WTC11 (cell line): ENCODE data around the gene SEZ6. TPM values are rescaled to one million over a fixed set of nuclear protein-coding genes. Genes with fewer than 3 reads are reported as not detected.

Source experiments
- ATAC-seq: fragments of 200-7000 bp; cut with Tn5 transposase; 2 replicates; pipeline ENCODE4 v1.10.0; 2021; ENCODE audit warnings: mild to moderate bottlenecking, moderate library complexity
- CTCF ChIA-PET: fragments of 300-600 bp; sonication (Branson Sonifier 250); formaldehyde crosslinking; loops from one replicate; lab custom pipeline; 2021; ENCODE audit warnings: antibody characterized with exemption; lab: Charles Lee
- POLR2A ChIA-PET: fragments of 350-600 bp; sonication (Branson Sonifier 250); formaldehyde crosslinking; loops from one replicate; lab custom pipeline; 2021; ENCODE audit warnings: antibody characterized with exemption; lab: Charles Lee
- DNase-seq: peaks from one replicate; pipeline ENCODE4 v3.0.0; 2021; ENCODE audit warnings: low spot score
- H3K27ac Mint-ChIP-seq: 2 replicates; pipeline ENCODE4 v1.8.0; 2021; ENCODE audit warnings: mixed read lengths
- H3K27me3 Mint-ChIP-seq: 2 replicates; pipeline ENCODE4 v1.8.0; 2021; ENCODE audit warnings: low read depth, mild to moderate bottlenecking, moderate library complexity, mixed read lengths
- H3K36me3 Mint-ChIP-seq: 2 replicates; pipeline ENCODE4 v1.8.0; 2021; ENCODE audit warnings: mixed read lengths
- H3K4me1 Mint-ChIP-seq: 2 replicates; pipeline ENCODE4 v1.8.0; 2022; ENCODE audit warnings: mixed read lengths
- H3K4me3 Mint-ChIP-seq: 2 replicates; pipeline ENCODE4 v1.8.0; 2021; ENCODE audit warnings: mild to moderate bottlenecking, moderate library complexity, mixed read lengths
- H3K9me3 Mint-ChIP-seq: 2 replicates; pipeline ENCODE4 v1.8.0; 2021; ENCODE audit warnings: mixed read lengths
- ARID4B ChIP-seq: sonication (generic); formaldehyde crosslinking; IDR thresholded peaks from 2 replicates; pipeline ENCODE4 v1.8.0; 2023; ENCODE audit warnings: missing genetic modification reagents, mild to moderate bottlenecking, borderline replicate concordance
- EMX1 ChIP-seq: fragments of 250-450 bp; sonication (Bioruptor Pico); IDR thresholded peaks from 2 replicates; pipeline ENCODE4 v1.8.0; 2021; ENCODE audit warnings: mild to moderate bottlenecking
- JUN ChIP-seq: sonication (generic); formaldehyde crosslinking; IDR thresholded peaks from 2 replicates; pipeline ENCODE4 v1.8.0; 2023; ENCODE audit warnings: mild to moderate bottlenecking, missing genetic modification reagents
- MXD4 ChIP-seq: fragments of 250-450 bp; sonication (Bioruptor Pico); IDR thresholded peaks from 2 replicates; pipeline ENCODE4 v1.8.0; 2021; ENCODE audit warnings: mild to moderate bottlenecking, moderate library complexity, borderline replicate concordance
- NFATC4 ChIP-seq: fragments of 250-450 bp; sonication (Bioruptor Pico); IDR thresholded peaks from 2 replicates; pipeline ENCODE4 v1.9.0; 2021; ENCODE audit warnings: mild to moderate bottlenecking
- NR1H2 ChIP-seq: sonication (generic); formaldehyde crosslinking; IDR thresholded peaks from 2 replicates; pipeline ENCODE4 v1.9.0; 2021; ENCODE audit warnings: mild to moderate bottlenecking, moderate library complexity, missing genetic modification reagents
- TCF7 ChIP-seq: sonication (generic); formaldehyde crosslinking; IDR thresholded peaks from 2 replicates; pipeline ENCODE4 v1.8.0; 2022; ENCODE audit warnings: mild to moderate bottlenecking, low read depth, missing genetic modification reagents, moderate library complexity
- TEAD4 ChIP-seq: sonication (generic); formaldehyde crosslinking; IDR thresholded peaks from 2 replicates; pipeline ENCODE4 v1.8.0; 2022; ENCODE audit warnings: mild to moderate bottlenecking, missing genetic modification reagents
- USF1 ChIP-seq: sonication (generic); formaldehyde crosslinking; IDR thresholded peaks from 2 replicates; pipeline ENCODE4 v1.8.0; 2022; ENCODE audit warnings: mild to moderate bottlenecking, missing genetic modification reagents
- ZMAT4 ChIP-seq: fragments of 250-450 bp; sonication (Bioruptor Pico); IDR thresholded peaks from 2 replicates; pipeline ENCODE4 v1.9.0; 2021; ENCODE audit warnings: mild to moderate bottlenecking
- ZNF232 ChIP-seq: sonication (generic); formaldehyde crosslinking; IDR thresholded peaks from 2 replicates; pipeline ENCODE4 v1.8.0; 2022; ENCODE audit warnings: mild to moderate bottlenecking, missing genetic modification reagents
- ZNF281 ChIP-seq: sonication (generic); formaldehyde crosslinking; IDR thresholded peaks from 2 replicates; pipeline ENCODE4 v1.8.0; 2023; ENCODE audit warnings: mild to moderate bottlenecking, missing genetic modification reagents
- ZNF396 ChIP-seq: fragments of 250-450 bp; sonication (Bioruptor Pico); IDR thresholded peaks from 2 replicates; pipeline ENCODE4 v1.8.0; 2021; ENCODE audit warnings: mild to moderate bottlenecking, moderate library complexity, borderline replicate concordance
- ZNF425 ChIP-seq: fragments of 250-450 bp; sonication (Bioruptor Pico); conservative IDR thresholded peaks from 2 replicates; pipeline ENCODE4 v1.9.0; 2021; ENCODE audit warnings: mild to moderate bottlenecking
- total RNA-seq: library from RNA; stranded (reverse); gene quantifications from 3 replicates; pipeline ENCODE4 v1.2.3, GENCODE V29; 2021
- TF ChIP-seq, protein P1 (sequence below): sonication (generic); formaldehyde crosslinking; IDR thresholded peaks from 2 replicates; pipeline ENCODE4 v1.8.1; 2022; ENCODE audit warnings: mild to moderate bottlenecking, moderate library complexity, missing genetic modification reagents
- TF ChIP-seq, protein P2 (sequence below): sonication (generic); formaldehyde crosslinking; IDR thresholded peaks from 2 replicates; pipeline ENCODE4 v1.8.0; 2022; ENCODE audit warnings: mild to moderate bottlenecking, missing genetic modification reagents
- TF ChIP-seq, protein P3 (sequence below): sonication (generic); formaldehyde crosslinking; IDR thresholded peaks from 2 replicates; pipeline ENCODE4 v1.8.1; 2023; ENCODE audit warnings: mild to moderate bottlenecking, missing genetic modification reagents

The SEZ6 gene
- total RNA-seq, 1 experiment from 2014 or later, result 3.0 TPM

- TF ChIP-seq MXD4 (CRISPR knock-in tag) (no peak), ZNF425 (no peak), ZNF232 (CRISPR knock-in tag) (peak; percentile 97), ZNF281 (CRISPR knock-in tag) (peak; percentile 56; the same call in 1 of the 2 replicates), ZNF396 (CRISPR knock-in tag) (no peak), ARID4B (CRISPR knock-in tag) (peak; percentile 97), TEAD4 (peak; percentile 80; the same call in 1 of the 2 replicates), NR1H2 (no peak), NFATC4 (CRISPR knock-in tag) (no peak)
- TF ChIP-seq, protein P1, sequence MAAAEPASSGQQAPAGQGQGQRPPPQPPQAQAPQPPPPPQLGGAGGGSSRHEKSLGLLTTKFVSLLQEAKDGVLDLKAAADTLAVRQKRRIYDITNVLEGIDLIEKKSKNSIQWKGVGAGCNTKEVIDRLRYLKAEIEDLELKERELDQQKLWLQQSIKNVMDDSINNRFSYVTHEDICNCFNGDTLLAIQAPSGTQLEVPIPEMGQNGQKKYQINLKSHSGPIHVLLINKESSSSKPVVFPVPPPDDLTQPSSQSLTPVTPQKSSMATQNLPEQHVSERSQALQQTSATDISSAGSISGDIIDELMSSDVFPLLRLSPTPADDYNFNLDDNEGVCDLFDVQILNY (CRISPR knock-in tag), result peak; percentile 53; the same call in 1 of the 2 replicates
- TF ChIP-seq, protein P2, sequence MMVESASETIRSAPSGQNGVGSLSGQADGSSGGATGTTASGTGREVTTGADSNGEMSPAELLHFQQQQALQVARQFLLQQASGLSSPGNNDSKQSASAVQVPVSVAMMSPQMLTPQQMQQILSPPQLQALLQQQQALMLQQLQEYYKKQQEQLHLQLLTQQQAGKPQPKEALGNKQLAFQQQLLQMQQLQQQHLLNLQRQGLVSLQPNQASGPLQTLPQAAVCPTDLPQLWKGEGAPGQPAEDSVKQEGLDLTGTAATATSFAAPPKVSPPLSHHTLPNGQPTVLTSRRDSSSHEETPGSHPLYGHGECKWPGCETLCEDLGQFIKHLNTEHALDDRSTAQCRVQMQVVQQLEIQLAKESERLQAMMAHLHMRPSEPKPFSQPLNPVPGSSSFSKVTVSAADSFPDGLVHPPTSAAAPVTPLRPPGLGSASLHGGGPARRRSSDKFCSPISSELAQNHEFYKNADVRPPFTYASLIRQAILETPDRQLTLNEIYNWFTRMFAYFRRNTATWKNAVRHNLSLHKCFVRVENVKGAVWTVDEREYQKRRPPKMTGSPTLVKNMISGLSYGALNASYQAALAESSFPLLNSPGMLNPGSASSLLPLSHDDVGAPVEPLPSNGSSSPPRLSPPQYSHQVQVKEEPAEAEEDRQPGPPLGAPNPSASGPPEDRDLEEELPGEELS (CRISPR knock-in tag), result peak; percentile 98
Measured at GRCh38 chr17:29005936-29006511, at the start of gene SEZ6 (continued).

DNA sequence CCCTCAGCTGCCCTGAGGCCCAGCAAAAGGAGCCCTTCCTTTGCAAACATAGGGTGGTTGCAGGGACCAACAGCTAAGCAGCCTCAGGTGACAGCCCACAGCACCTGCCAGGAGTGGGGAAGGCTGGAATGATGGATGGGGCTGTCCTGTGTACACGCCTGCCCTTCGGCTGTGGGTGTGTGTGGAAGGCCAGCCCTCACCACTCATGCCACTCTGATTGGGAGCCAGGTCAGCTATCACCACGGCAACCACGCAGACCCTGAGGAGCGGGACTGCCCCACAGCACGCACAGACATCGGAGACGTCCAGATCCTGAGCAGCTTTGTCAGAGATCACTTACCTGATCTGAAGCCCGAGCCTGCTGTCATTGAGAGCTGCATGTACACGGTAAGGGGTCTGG lies 49.0 kb upstream of the SEZ6 start:
- Mint-ChIP-seq H3K36me3 (peaks cover 6% of the 10 kb centered on the region; the same call in 1 of the 2 replicates), H3K27ac (no peak overlapping the region), H3K27me3 (no peaks in the 10 kb centered on the region), H3K4me1 (peaks cover 17% of the 10 kb centered on the region), H3K9me3 (no peaks in the 10 kb centered on the region), H3K4me3 (no peak overlapping the region)
- CTCF ChIA-PET, result interaction anchor here (1.2 to 3.1 kb wide), 2 partner anchors 38 to 62 kb away, joined by 3 to 10 read pairs; no protein-coding TSS in a partner anchor
- no peak for ATAC-seq
- POLR2A ChIA-PET, result no interaction called here
- no peak for DNase-seq
- TF ChIP-seq ZNF281 (CRISPR knock-in tag) (no peak), USF1 (no peak), JUN (no peak), EMX1 (no peak), ZMAT4 (no peak), TCF7 (no peak)
- TF ChIP-seq, protein P3, sequence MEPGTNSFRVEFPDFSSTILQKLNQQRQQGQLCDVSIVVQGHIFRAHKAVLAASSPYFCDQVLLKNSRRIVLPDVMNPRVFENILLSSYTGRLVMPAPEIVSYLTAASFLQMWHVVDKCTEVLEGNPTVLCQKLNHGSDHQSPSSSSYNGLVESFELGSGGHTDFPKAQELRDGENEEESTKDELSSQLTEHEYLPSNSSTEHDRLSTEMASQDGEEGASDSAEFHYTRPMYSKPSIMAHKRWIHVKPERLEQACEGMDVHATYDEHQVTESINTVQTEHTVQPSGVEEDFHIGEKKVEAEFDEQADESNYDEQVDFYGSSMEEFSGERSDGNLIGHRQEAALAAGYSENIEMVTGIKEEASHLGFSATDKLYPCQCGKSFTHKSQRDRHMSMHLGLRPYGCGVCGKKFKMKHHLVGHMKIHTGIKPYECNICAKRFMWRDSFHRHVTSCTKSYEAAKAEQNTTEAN (CRISPR knock-in tag), result no peak
